DOHH2 (cell line): ENCODE data around the gene GCH1.

Experiments
- H3F3A ChIP-seq: fragments of 200-600 bp; sonication (generic), shearing (Covaris generic); 2 replicates; pipeline ENCODE4 v1.6.0; 2016; ENCODE audit warnings: antibody characterized with exemption, mild to moderate bottlenecking; ENCODE audit not compliant: control insufficient read depth, insufficient read depth
- H3K27ac ChIP-seq: fragments of 200-600 bp; sonication (generic); 2 replicates; pipeline ENCODE4 v1.5.1; 2014; ENCODE audit warnings: low read depth, mild to moderate bottlenecking, low read length, moderate library complexity
- H3K27me3 ChIP-seq: fragments of 200-600 bp; sonication (generic); 2 replicates; pipeline ENCODE4 v1.6.1; 2014; ENCODE audit warnings: mild to moderate bottlenecking, low read length, mixed read lengths; ENCODE audit not compliant: control insufficient read depth
- H3K36me3 ChIP-seq: fragments of 200-600 bp; sonication (generic); 2 replicates; pipeline ENCODE4 v1.6.1; 2014; ENCODE audit warnings: mild to moderate bottlenecking, low read length, moderate library complexity, mixed read lengths; ENCODE audit not compliant: control insufficient read depth
- H3K4me1 ChIP-seq: fragments of 200-600 bp; sonication (generic); 2 replicates; pipeline ENCODE4 v1.6.1; 2014; ENCODE audit warnings: mild to moderate bottlenecking, low read length, mixed read lengths; ENCODE audit not compliant: control insufficient read depth
- H3K4me2 ChIP-seq: fragments of 200-600 bp; sonication (generic); 2 replicates; pipeline ENCODE4 v1.6.0; 2014; ENCODE audit warnings: mild to moderate bottlenecking, low read length, moderate library complexity
- H3K4me3 ChIP-seq: fragments of 200-600 bp; sonication (generic); 2 replicates; pipeline ENCODE4 v1.5.1; 2014; ENCODE audit warnings: mild to moderate bottlenecking, low read length, mixed read lengths
- H3K79me2 ChIP-seq: fragments of 200-600 bp; sonication (generic); 2 replicates; pipeline ENCODE4 v1.6.1; 2014; ENCODE audit warnings: mild to moderate bottlenecking, low read length, mixed read lengths; ENCODE audit not compliant: control insufficient read depth
- H3K9me2 ChIP-seq: fragments of 200-600 bp; sonication (generic); replicated peaks from 2 replicates; pipeline ENCODE4 v1.6.1; 2014; ENCODE audit warnings: mild to moderate bottlenecking, low read length, mixed read lengths; ENCODE audit not compliant: control insufficient read depth
- H3K9me3 ChIP-seq: fragments of 200-600 bp; sonication (generic); 2 replicates; pipeline ENCODE4 v1.6.1; 2014; ENCODE audit warnings: antibody characterized with exemption, low read length, mixed read lengths; ENCODE audit not compliant: control insufficient read depth, insufficient read depth
- H4K20me1 ChIP-seq: fragments of 200-600 bp; sonication (generic); 2 replicates; pipeline ENCODE4 v1.6.0; 2014; ENCODE audit warnings: low read depth, mild to moderate bottlenecking, antibody characterized with exemption, low read length, moderate library complexity; ENCODE audit not compliant: control insufficient read depth, insufficient read depth
- EZH2phosphoT487 ChIP-seq: fragments of 200-600 bp; sonication (generic); IDR thresholded peaks from 2 replicates; pipeline ENCODE4 v1.6.1; 2017; ENCODE audit warnings: borderline replicate concordance, mild to moderate bottlenecking, antibody characterized with exemption, low read length, moderate library complexity, mixed read lengths
- TF ChIP-seq, protein P1 (sequence below): fragments of 200-600 bp; sonication (generic); IDR thresholded peaks from one replicate; pipeline ENCODE4 v1.5.1; 2014; ENCODE audit warnings: antibody characterized with exemption, mild to moderate bottlenecking, low read depth, low read length; ENCODE audit not compliant: poor library complexity, severe bottlenecking

GCH1 gene

DNA sequence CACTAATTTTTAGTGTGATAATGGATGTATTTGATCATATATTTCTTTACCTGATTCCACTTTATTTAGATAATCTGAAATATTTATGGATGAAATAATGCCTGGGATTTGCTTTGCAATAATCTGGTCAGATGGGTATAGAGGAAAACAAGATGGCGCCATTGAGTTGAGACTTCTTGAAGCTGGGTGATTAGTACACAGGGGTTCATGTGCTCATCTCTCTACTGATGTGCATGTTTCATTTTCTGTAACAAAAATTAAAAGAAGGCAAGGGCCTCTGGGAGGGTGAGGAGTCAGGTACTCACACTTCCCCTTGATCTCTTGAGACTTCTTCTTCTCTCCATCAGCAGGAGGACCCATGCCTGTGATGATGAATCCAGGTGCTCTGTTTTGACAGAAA is 61.8 kb downstream of the GCH1 start:
- H3K4me2 ChIP-seq: no peak overlapping the region
- TF ChIP-seq EZH2phosphoT487: no peak
- TF ChIP-seq, protein P1, sequence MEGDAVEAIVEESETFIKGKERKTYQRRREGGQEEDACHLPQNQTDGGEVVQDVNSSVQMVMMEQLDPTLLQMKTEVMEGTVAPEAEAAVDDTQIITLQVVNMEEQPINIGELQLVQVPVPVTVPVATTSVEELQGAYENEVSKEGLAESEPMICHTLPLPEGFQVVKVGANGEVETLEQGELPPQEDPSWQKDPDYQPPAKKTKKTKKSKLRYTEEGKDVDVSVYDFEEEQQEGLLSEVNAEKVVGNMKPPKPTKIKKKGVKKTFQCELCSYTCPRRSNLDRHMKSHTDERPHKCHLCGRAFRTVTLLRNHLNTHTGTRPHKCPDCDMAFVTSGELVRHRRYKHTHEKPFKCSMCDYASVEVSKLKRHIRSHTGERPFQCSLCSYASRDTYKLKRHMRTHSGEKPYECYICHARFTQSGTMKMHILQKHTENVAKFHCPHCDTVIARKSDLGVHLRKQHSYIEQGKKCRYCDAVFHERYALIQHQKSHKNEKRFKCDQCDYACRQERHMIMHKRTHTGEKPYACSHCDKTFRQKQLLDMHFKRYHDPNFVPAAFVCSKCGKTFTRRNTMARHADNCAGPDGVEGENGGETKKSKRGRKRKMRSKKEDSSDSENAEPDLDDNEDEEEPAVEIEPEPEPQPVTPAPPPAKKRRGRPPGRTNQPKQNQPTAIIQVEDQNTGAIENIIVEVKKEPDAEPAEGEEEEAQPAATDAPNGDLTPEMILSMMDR: no peak
- H4K20me1 ChIP-seq: no peaks in the 10 kb centered on the region
- H3K79me2 ChIP-seq: no peaks in the 10 kb centered on the region
- no peaks in the 10 kb centered on the region for H3K9me3 ChIP-seq
- H3K9me2 ChIP-seq: no peaks in the 10 kb centered on the region
- H3K4me3 ChIP-seq: no peak overlapping the region
- peaks cover 4% of the 10 kb centered on the region; the same call in 1 of the 2 replicates for H3K36me3 ChIP-seq
- H3K27ac ChIP-seq: no peak overlapping the region
- H3K4me1 ChIP-seq: no peaks in the 10 kb centered on the region
- H3K27me3 ChIP-seq: no peaks in the 10 kb centered on the region
- no peaks in the 10 kb centered on the region for H3F3A ChIP-seq

DNA sequence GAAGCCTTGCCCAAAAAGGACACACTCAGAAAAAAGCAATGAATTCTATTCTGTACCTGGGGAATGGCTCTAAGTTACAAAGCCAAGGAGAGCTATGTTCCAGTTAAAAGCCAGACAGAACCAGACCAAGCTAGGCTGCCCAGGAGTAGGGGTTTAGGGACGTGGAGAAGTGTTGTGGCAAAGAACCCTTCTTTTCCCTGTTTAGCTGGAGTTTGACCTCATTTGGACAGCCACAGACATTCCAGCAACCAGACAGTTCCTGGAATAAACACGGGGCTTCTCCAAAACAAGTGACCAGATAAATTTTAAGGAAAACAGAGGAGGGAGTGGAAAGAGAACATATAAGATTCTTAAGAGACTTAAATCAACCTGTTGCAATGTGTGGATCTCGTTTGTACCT is 62.3 kb downstream of the GCH1 start:
- H3K36me3 ChIP-seq: peaks cover 4% of the 10 kb centered on the region; the same call in 1 of the 2 replicates
- no peaks in the 10 kb centered on the region for H3K27me3 ChIP-seq

DNA sequence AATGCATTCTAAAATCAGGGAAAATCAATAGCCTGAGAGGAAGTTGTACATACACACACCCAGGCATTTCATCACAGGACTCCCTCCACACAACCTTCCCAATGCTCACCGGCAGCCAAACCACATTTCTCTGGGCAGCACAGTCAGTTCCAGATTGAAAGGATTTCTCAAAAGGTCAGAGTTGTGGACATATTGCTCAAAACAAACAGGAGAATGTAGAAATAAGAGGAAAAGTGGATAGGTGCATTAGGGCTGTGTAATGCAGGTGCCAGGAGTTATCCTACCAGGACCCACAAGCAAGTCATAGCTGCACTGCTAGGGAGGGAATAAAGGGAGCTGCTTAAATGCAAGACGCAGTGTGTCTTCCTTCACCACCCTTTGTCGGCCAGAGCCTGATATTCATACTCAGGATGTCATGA is 62.9 kb downstream of the GCH1 start:
- H3K9me2 ChIP-seq: no peaks in the 10 kb centered on the region
- H3K27ac ChIP-seq: no peak overlapping the region
- no peak overlapping the region for H3K4me2 ChIP-seq
- H3K9me3 ChIP-seq: no peaks in the 10 kb centered on the region
- no peak overlapping the region for H3K4me3 ChIP-seq
- H3K79me2 ChIP-seq: no peaks in the 10 kb centered on the region
- TF ChIP-seq, protein P1: no peak
- no peak for TF ChIP-seq EZH2phosphoT487
- no peaks in the 10 kb centered on the region for H3F3A ChIP-seq
- H3K36me3 ChIP-seq: peaks cover 4% of the 10 kb centered on the region; the same call in 1 of the 2 replicates
- H4K20me1 ChIP-seq: no peaks in the 10 kb centered on the region
- no peaks in the 10 kb centered on the region for H3K4me1 ChIP-seq
- no peaks in the 10 kb centered on the region for H3K27me3 ChIP-seq

More for the DNA sequence above, 62.3 kb downstream of the GCH1 start:
- Histone ChIP-seq H3K9me3 (no peaks in the 10 kb centered on the region), H3K4me3 (no peak overlapping the region), H3K4me1 (no peaks in the 10 kb centered on the region), H3K9me2 (no peaks in the 10 kb centered on the region), H3K27ac (no peak overlapping the region), H3K4me2 (no peak overlapping the region), H3K79me2 (no peaks in the 10 kb centered on the region), H4K20me1 (no peaks in the 10 kb centered on the region), H3F3A (no peaks in the 10 kb centered on the region)
- TF ChIP-seq, protein P1: no peak
- no peak for TF ChIP-seq EZH2phosphoT487
